Ascending aorta (tissue), 2 donors: ENCODE results near the gene HDAC9. TPM values are rescaled to one million over a fixed set of nuclear protein-coding genes. Genes with fewer than 3 reads are reported as not detected.

Experiments used
- DNase-seq, 2 donors: peaks; one replicate each; pipeline ENCODE4 v3.0.0-alpha.2; 2019; ENCODE audit warnings: low spot score in 2 of 2
- H3K27ac ChIP-seq, 2 donors: fragments of 200-600 bp; sonication (generic); one replicate each; pipeline ENCODE4 v1.5.1; 2016 to 2017; ENCODE audit warnings: mild to moderate bottlenecking in 1 of 2
- H3K27me3 ChIP-seq: fragments of 200-600 bp; sonication (generic); one replicate; pipeline ENCODE4 v1.5.1; 2017
- H3K36me3 ChIP-seq, 2 donors: fragments of 200-600 bp; sonication (generic); one replicate each; pipeline ENCODE4 v1.5.1; 2016
- H3K4me1 ChIP-seq, 2 donors: fragments of 200-600 bp; sonication (generic); one replicate each; pipeline ENCODE4 v1.5.1; 2016 to 2017; ENCODE audit warnings: mild to moderate bottlenecking in 1 of 2
- H3K4me3 ChIP-seq, 2 donors: fragments of 200-600 bp; sonication (generic); one replicate each; pipeline ENCODE4 v1.5.1; 2016 to 2017; ENCODE audit warnings: mild to moderate bottlenecking in 1 of 2
- H3K9me3 ChIP-seq, 2 donors: fragments of 200-600 bp; sonication (generic); one replicate each; pipeline ENCODE4 v1.5.1; 2016
- CTCF ChIP-seq, 3 experiments: fragments of 200-600 bp in 2 of 3; fragments of 450-650 bp in 1 of 3; sonication (generic) in 2 of 3; IDR thresholded peaks; one replicate each; pipeline ENCODE4 v1.5.1; 2016 to 2019; ENCODE audit warnings: antibody characterized with exemption in 3 of 3, mild to moderate bottlenecking in 1 of 3, moderate library complexity in 1 of 3
- intact Hi-C: fragments of 100-400 bp; cut with DNase I; formaldehyde crosslinking; loops from one replicate; pipeline ENCODE4 v1.15.1; 2023
- total RNA-seq: library from RNA; depleted of rRNA; stranded (reverse); fragments of >200 nt; gene quantifications from one replicate; pipeline ENCODE4 v1.1.0, GENCODE V29; 2016

HDAC9 gene
- total RNA-seq, 1 donor from 2014 or later, result 33.4 TPM

- Histone ChIP-seq H3K4me3 (no peak overlapping the region), H3K27me3 (no peaks in the 10 kb centered on the region), H3K36me3 (no peaks in the 10 kb centered on the region), H3K9me3 (no peaks in the 10 kb centered on the region), H3K4me1 (peaks cover 3 to 29% of the 10 kb centered on the region in 2 donors), H3K27ac (peak overlapping the region; percentile 42 to 55)
- no peak for DNase-seq
- intact Hi-C loops, result no loop called here
- TF ChIP-seq CTCF (IDR thresholded peaks at IDR 0.05), result no peak
Measured at GRCh38 chr7:18526368-18526878, 30.9 kb downstream of the HDAC9 start.

GRCh38 chr7:18529239-18529638 lies 33.7 kb downstream of the HDAC9 start:
- DNase-seq, result no peak
- TF ChIP-seq CTCF (IDR thresholded peaks at IDR 0.05), result no peak
- no peaks in the 10 kb centered on the region for H3K36me3 ChIP-seq
- no peaks in the 10 kb centered on the region for H3K27me3 ChIP-seq
- no peak overlapping the region for H3K4me3 ChIP-seq
- H3K9me3 ChIP-seq, result no peaks in the 10 kb centered on the region
- peaks cover 3 to 28% of the 10 kb centered on the region in 2 donors for H3K4me1 ChIP-seq
- intact Hi-C loops, result no loop called here
- peak overlapping the region; percentile 55 to 75 for H3K27ac ChIP-seq

GRCh38 chr7:18530224-18531179 lies 35.0 kb downstream of the HDAC9 start:
- Histone ChIP-seq H3K4me1 (peaks cover 3 to 28% of the 10 kb centered on the region in 2 donors), H3K27ac (peak overlapping the region; percentile 19 to 55), H3K9me3 (no peaks in the 10 kb centered on the region), H3K36me3 (no peaks in the 10 kb centered on the region), H3K4me3 (no peak overlapping the region), H3K27me3 (no peaks in the 10 kb centered on the region)
- TF ChIP-seq CTCF (IDR thresholded peaks at IDR 0.05), result no peak
- no peak for DNase-seq
- intact Hi-C loops, result no loop called here

- DNase-seq, result no peak
- intact Hi-C loops, result no loop called here
- Histone ChIP-seq H3K4me1 (peaks cover 2 to 23% of the 10 kb centered on the region in 2 donors), H3K9me3 (no peaks in the 10 kb centered on the region), H3K4me3 (no peak overlapping the region), H3K27me3 (no peaks in the 10 kb centered on the region), H3K27ac (no peak overlapping the region), H3K36me3 (no peaks in the 10 kb centered on the region)
- no peak for TF ChIP-seq CTCF (IDR thresholded peaks at IDR 0.05)
Measured at GRCh38 chr7:18531539-18531938, 36.0 kb downstream of the HDAC9 start.

- H3K4me3 ChIP-seq, result no peak overlapping the region
- no peaks in the 10 kb centered on the region for H3K9me3 ChIP-seq
- DNase-seq, result no peak
- peaks cover 0 to 29% of the 10 kb centered on the region in 2 donors for H3K4me1 ChIP-seq
- no peaks in the 10 kb centered on the region for H3K36me3 ChIP-seq
- no peak for TF ChIP-seq CTCF (IDR thresholded peaks at IDR 0.05)
- H3K27ac ChIP-seq, result no peak overlapping the region
- no peaks in the 10 kb centered on the region for H3K27me3 ChIP-seq
- intact Hi-C loops, result no loop called here
Measured at GRCh38 chr7:18532813-18533212, 37.3 kb downstream of the HDAC9 start.
